ENCODE data around the gene SZT2.
"Not testable (repeated sequence)": the region's sequence is repeated elsewhere in the genome, so short reads cannot be mapped to it uniquely, and the experiment has no call there.

The SZT2 gene

GRCh38 chr1:43454270-43455011 lies 64.7 kb downstream of the SZT2 start:
- peak; percentile 33 for DNase-seq (ENCODE audit: low read depth)

GRCh38 chr1:43455213-43455889 lies 65.7 kb downstream of the SZT2 start:
- no peak for DNase-seq (ENCODE audit: low read depth)

- DNase-seq (ENCODE audit: low read depth) = not testable (repeated sequence)
Measured at GRCh38 chr1:43458379-43458778, 68.7 kb downstream of the SZT2 start.

GRCh38 chr1:43460988-43461693 lies 71.4 kb downstream of the SZT2 start:
- DNase-seq (ENCODE audit: low read depth) = no peak

- DNase-seq (ENCODE audit: low read depth) = no peak
Measured at GRCh38 chr1:43463479-43463878, 73.8 kb downstream of the SZT2 start.

- DNase-seq (ENCODE audit: low read depth) = no peak
Measured at GRCh38 chr1:43464681-43465504, 75.2 kb downstream of the SZT2 start.

- DNase-seq (ENCODE audit: low read depth) = no peak
Measured at GRCh38 chr1:43465505-43466067, 75.9 kb downstream of the SZT2 start.

- no peak for DNase-seq (ENCODE audit: low read depth)
Measured at GRCh38 chr1:43466403-43466802, 76.7 kb downstream of the SZT2 start.

- no peak for DNase-seq (ENCODE audit: low read depth)
Measured at GRCh38 chr1:43468414-43468813, 78.7 kb downstream of the SZT2 start.

GRCh38 chr1:43469932-43470331 lies 80.2 kb downstream of the SZT2 start:
- DNase-seq (ENCODE audit: low read depth) = no peak

- no peak for DNase-seq (ENCODE audit: low read depth)
Measured at GRCh38 chr1:43472087-43472462, 82.4 kb downstream of the SZT2 start.

GRCh38 chr1:43472463-43473151 lies 82.9 kb downstream of the SZT2 start:
- not testable (repeated sequence) for DNase-seq (ENCODE audit: low read depth)

- DNase-seq (ENCODE audit: low read depth) = no peak
Measured at GRCh38 chr1:43473463-43473862, 83.8 kb downstream of the SZT2 start.

GRCh38 chr1:43475611-43476401 lies 86.1 kb downstream of the SZT2 start:
- DNase-seq (ENCODE audit: low read depth) = not testable (repeated sequence)

- no peak for DNase-seq (ENCODE audit: low read depth)
Measured at GRCh38 chr1:43477716-43478115, 88.0 kb downstream of the SZT2 start.

- no peak for DNase-seq (ENCODE audit: low read depth)
Measured at GRCh38 chr1:43479414-43479813, 89.7 kb downstream of the SZT2 start.

GRCh38 chr1:43481491-43481890 lies 91.8 kb downstream of the SZT2 start:
- DNase-seq (ENCODE audit: low read depth) = no peak

- no peak for DNase-seq (ENCODE audit: low read depth)
Measured at GRCh38 chr1:43482215-43482614, 92.5 kb downstream of the SZT2 start.

GRCh38 chr1:43484367-43484766 lies 94.7 kb downstream of the SZT2 start:
- DNase-seq (ENCODE audit: low read depth) = no peak

- no peak for DNase-seq (ENCODE audit: low read depth)
Measured at GRCh38 chr1:43488165-43488564, 98.5 kb downstream of the SZT2 start.

Measured in stimulated activated CD8-positive, alpha-beta memory T cell treated with anti-CD3 and anti-CD28 coated beads, Interleukin-4, amount 100 ng/mL, for 24 hours (primary cell).